D721Med (cell line): ENCODE results near the gene CCDC177.

Experiments used
- DNase-seq: peaks from one replicate; pipeline ENCODE4 v3.0.0; 2011; ENCODE audit warnings: low spot score; ENCODE audit not compliant: insufficient read length
- FAIRE-seq: peaks from 2 replicates; lab custom pipeline; 2011; peaks lifted over from hg19 to GRCh38; lab: Jason Lieb, UNC
- CTCF ChIP-seq: IDR thresholded peaks from 2 replicates; pipeline ENCODE4 v1.5.1; 2012; ENCODE audit warnings: mild to moderate bottlenecking, control low read depth; ENCODE audit not compliant: insufficient read depth; ENCODE audit errors: missing control alignments

The CCDC177 gene

GRCh38 chr14:69573205-69573830 lies 1.4 kb downstream of the CCDC177 start:
- peak; percentile 69 for DNase-seq
- no peak for FAIRE-seq

GRCh38 chr14:69572841-69573135 lies 1.9 kb downstream of the CCDC177 start:
- DNase-seq (no peak), FAIRE-seq (no peak)
- no peak for TF ChIP-seq CTCF

More at GRCh38 chr14:69573205-69573830, 1.4 kb downstream of the CCDC177 start:
- no peak for TF ChIP-seq CTCF

GRCh38 chr14:69572030-69572840 lies 2.4 kb downstream of the CCDC177 start:
- no peak for DNase-seq
- TF ChIP-seq CTCF = no peak
- no peak for FAIRE-seq

GRCh38 chr14:69571449-69572029 lies 3.1 kb downstream of the CCDC177 start:
- FAIRE-seq (no peak), DNase-seq (no peak)
- TF ChIP-seq CTCF = no peak

- DNase-seq (no peak), FAIRE-seq (no peak)
- no peak for TF ChIP-seq CTCF
Observed at GRCh38 chr14:69570836-69571330, 3.8 kb downstream of the CCDC177 start.

- no peak for TF ChIP-seq CTCF
- DNase-seq = no peak
- FAIRE-seq = no peak
Observed at GRCh38 chr14:69569859-69570258, 4.8 kb downstream of the CCDC177 start.

GRCh38 chr14:69567563-69567962 lies 7.1 kb downstream of the CCDC177 start:
- TF ChIP-seq CTCF = no peak
- FAIRE-seq = no peak
- no peak for DNase-seq
